HG03039 (cell line): Measurements from ENCODE around the gene GDNF.
"Not testable (repeated sequence)": the region's sequence is repeated elsewhere in the genome, so short reads cannot be mapped to it uniquely, and the experiment has no call there.

Source experiments
- ATAC-seq: cut with Tn5 transposase; IDR thresholded peaks from one replicate; pipeline ENCODE4 v1.9.1; 2021; ENCODE audit warnings: mild to moderate bottlenecking, moderate library complexity; ENCODE audit not compliant: unreplicated experiment

Gene GDNF

GRCh38 chr5:37823433-37824152 is 16.2 kb downstream of the GDNF start:
- ATAC-seq = no peak

- ATAC-seq = no peak
Observed at GRCh38 chr5:37816883-37817282, 23.0 kb downstream of the GDNF start.

- no peak for ATAC-seq
Observed at GRCh38 chr5:37816331-37816730, 23.5 kb downstream of the GDNF start.

GRCh38 chr5:37815913-37816312 is 23.9 kb downstream of the GDNF start:
- ATAC-seq = no peak

GRCh38 chr5:37814699-37815098 is 25.1 kb downstream of the GDNF start:
- no peak for ATAC-seq

GRCh38 chr5:37812365-37812764 is 27.5 kb downstream of the GDNF start:
- no peak for ATAC-seq

- ATAC-seq = no peak
Observed at GRCh38 chr5:37811866-37812265, 28.0 kb downstream of the GDNF start.

- ATAC-seq = no peak
Observed at GRCh38 chr5:37810311-37810710, 29.5 kb downstream of the GDNF start.

- ATAC-seq = no peak
Observed at GRCh38 chr5:37808945-37809344, 30.9 kb downstream of the GDNF start.

GRCh38 chr5:37807621-37808301 is 32.1 kb downstream of the GDNF start:
- ATAC-seq = no peak

GRCh38 chr5:37807015-37807414 is 32.8 kb downstream of the GDNF start:
- no peak for ATAC-seq

GRCh38 chr5:37806476-37806875 is 33.4 kb downstream of the GDNF start:
- ATAC-seq = no peak

GRCh38 chr5:37806016-37806415 is 33.8 kb downstream of the GDNF start:
- ATAC-seq = no peak

- ATAC-seq = no peak
Observed at GRCh38 chr5:37804401-37804800, 35.4 kb downstream of the GDNF start.

GRCh38 chr5:37803487-37803886 is 36.4 kb downstream of the GDNF start:
- no peak for ATAC-seq

GRCh38 chr5:37801521-37801920 is 38.3 kb downstream of the GDNF start:
- ATAC-seq = no peak

- ATAC-seq = no peak
Observed at GRCh38 chr5:37799865-37800421, 39.9 kb downstream of the GDNF start.

- not testable (repeated sequence) for ATAC-seq
Observed at GRCh38 chr5:37796435-37796834, 43.4 kb downstream of the GDNF start.

- not testable (repeated sequence) for ATAC-seq
Observed at GRCh38 chr5:37795292-37795691, 44.5 kb downstream of the GDNF start.

GRCh38 chr5:37792975-37793631 is 46.7 kb downstream of the GDNF start:
- no peak for ATAC-seq

- no peak for ATAC-seq
Observed at GRCh38 chr5:37791321-37791720, 48.5 kb downstream of the GDNF start.

- no peak for ATAC-seq
Observed at GRCh38 chr5:37789991-37790390, 49.9 kb downstream of the GDNF start.
